Prostate gland (tissue), 2 donors: ENCODE results near the gene KIFC3. TPM values are rescaled to one million over a fixed set of nuclear protein-coding genes. Genes with fewer than 3 reads are reported as not detected.

ENCODE experiments used
- DNase-seq: peaks from one replicate; pipeline ENCODE4 v3.0.0-alpha.2; 2019; ENCODE audit warnings: low spot score
- H3K27ac ChIP-seq, 2 donors: fragments of 200-600 bp; sonication (generic); 2 replicates each; pipeline ENCODE4 v1.5.1; 2017 to 2019
- H3K27me3 ChIP-seq: fragments of 200-600 bp; sonication (generic); replicated peaks from 2 replicates; pipeline ENCODE4 v1.5.1; 2019; ENCODE audit not compliant: insufficient read depth
- H3K36me3 ChIP-seq, 2 donors: fragments of 200-600 bp; sonication (generic); 1 replicate in 1 of 2; 2 replicates in 1 of 2; pipeline versions ENCODE4 v1.5.1 to v1.8.1; 2017 to 2019
- H3K4me1 ChIP-seq: fragments of 200-600 bp; sonication (generic); replicated peaks from 2 replicates; pipeline ENCODE4 v1.5.1; 2019
- H3K4me3 ChIP-seq, 2 donors: fragments of 200-600 bp; sonication (generic); 2 replicates each; pipeline ENCODE4 v1.5.1; 2017 to 2019
- H3K9me3 ChIP-seq: fragments of 200-600 bp; sonication (generic); 2 replicates; pipeline ENCODE4 v1.5.1; 2017
- POLR2A ChIP-seq: fragments of 450-650 bp; IDR thresholded peaks from one replicate; pipeline ENCODE4 v1.6.1; 2016; ENCODE audit warnings: antibody characterized with exemption, mild to moderate bottlenecking
- POLR2AphosphoS5 ChIP-seq: sonication (generic); formaldehyde crosslinking; IDR thresholded peaks from one replicate; pipeline ENCODE4 v1.6.1; 2017; ENCODE audit warnings: antibody characterized with exemption
- WGBS: methylation state at CpG from one replicate; pipeline ENCODE4 v1.1.5; 2018; 5-methylcytosine and 5-hydroxymethylcytosine counted together
- intact Hi-C: fragments of 100-400 bp; cut with DNase I; formaldehyde crosslinking; loops from one replicate; pipeline ENCODE4 v1.14.2; 2022
- total RNA-seq, 2 donors: library from RNA; depleted of rRNA; stranded (reverse); fragments of >200 nt; gene quantifications; one replicate each; pipeline ENCODE4 v1.1.0, GENCODE V29; 2016
- TF ChIP-seq, protein P1 (sequence below), 4 experiments: fragments of 200-600 bp in 2 of 4; fragments of 450-650 bp in 2 of 4; sonication (generic) in 2 of 4; IDR thresholded peaks; 1 replicate in 3 of 4; 2 replicates in 1 of 4; pipeline ENCODE4 v1.5.1; 2016 to 2019; ENCODE audit warnings: antibody characterized with exemption in 4 of 4, mild to moderate bottlenecking in 2 of 4, moderate library complexity in 2 of 4

Gene KIFC3
- total RNA-seq, 2 donors from 2014 or later, result 16.3 to 79.5 TPM

DNA sequence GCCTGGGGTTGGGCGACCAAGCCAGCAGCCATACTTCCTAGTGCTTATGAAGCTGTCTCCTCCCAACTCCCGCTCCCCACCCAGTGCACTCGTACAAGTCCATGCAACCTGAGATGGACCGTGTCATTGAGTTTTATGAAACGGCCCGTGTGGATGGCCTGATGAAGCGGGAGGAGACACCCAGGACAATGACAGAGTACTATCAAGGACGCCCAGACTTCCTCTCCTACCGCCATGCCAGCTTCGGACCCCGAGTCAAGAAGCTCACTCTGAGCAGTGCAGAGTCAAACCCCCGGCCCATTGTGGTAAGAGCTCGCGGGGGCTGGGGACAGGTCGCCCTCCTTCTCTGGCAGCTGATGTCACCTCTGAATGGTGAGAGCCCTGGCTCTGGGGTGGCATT lies 77.8 kb downstream of the KIFC3 start:
- Histone ChIP-seq H3K9me3 (no peaks in the 10 kb centered on the region), H3K4me3 (no peak overlapping the region), H3K27ac (no peak overlapping the region), H3K27me3 (no peaks in the 10 kb centered on the region), H3K36me3 (no peaks in the 10 kb centered on the region), H3K4me1 (no peaks in the 10 kb centered on the region)
- WGBS, result 69% methylated on average over 13 of the region's 15 CpGs
- TF ChIP-seq POLR2A (no peak), POLR2AphosphoS5 (no peak)
- TF ChIP-seq, protein P1, sequence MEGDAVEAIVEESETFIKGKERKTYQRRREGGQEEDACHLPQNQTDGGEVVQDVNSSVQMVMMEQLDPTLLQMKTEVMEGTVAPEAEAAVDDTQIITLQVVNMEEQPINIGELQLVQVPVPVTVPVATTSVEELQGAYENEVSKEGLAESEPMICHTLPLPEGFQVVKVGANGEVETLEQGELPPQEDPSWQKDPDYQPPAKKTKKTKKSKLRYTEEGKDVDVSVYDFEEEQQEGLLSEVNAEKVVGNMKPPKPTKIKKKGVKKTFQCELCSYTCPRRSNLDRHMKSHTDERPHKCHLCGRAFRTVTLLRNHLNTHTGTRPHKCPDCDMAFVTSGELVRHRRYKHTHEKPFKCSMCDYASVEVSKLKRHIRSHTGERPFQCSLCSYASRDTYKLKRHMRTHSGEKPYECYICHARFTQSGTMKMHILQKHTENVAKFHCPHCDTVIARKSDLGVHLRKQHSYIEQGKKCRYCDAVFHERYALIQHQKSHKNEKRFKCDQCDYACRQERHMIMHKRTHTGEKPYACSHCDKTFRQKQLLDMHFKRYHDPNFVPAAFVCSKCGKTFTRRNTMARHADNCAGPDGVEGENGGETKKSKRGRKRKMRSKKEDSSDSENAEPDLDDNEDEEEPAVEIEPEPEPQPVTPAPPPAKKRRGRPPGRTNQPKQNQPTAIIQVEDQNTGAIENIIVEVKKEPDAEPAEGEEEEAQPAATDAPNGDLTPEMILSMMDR (IDR thresholded peaks at IDR 0.05), result no peak
- intact Hi-C loops, result no loop called here
- DNase-seq, result no peak

GRCh38 chr16:57723170-57723569 lies 79.1 kb downstream of the KIFC3 start:
- WGBS, result 92% methylated on average over 7 of the region's 7 CpGs
- H3K27me3 ChIP-seq, result no peaks in the 10 kb centered on the region
- no peaks in the 10 kb centered on the region for H3K4me1 ChIP-seq
- TF ChIP-seq POLR2A (no peak), POLR2AphosphoS5 (no peak)
- TF ChIP-seq, protein P1 (IDR thresholded peaks at IDR 0.05), result no peak
- intact Hi-C loops, result no loop called here
- H3K36me3 ChIP-seq, result no peaks in the 10 kb centered on the region
- H3K9me3 ChIP-seq, result no peaks in the 10 kb centered on the region
- DNase-seq, result no peak
- H3K27ac ChIP-seq, result no peak overlapping the region
- H3K4me3 ChIP-seq, result no peak overlapping the region

- no peaks in the 10 kb centered on the region for H3K4me1 ChIP-seq
- 90% methylated on average over 11 of the region's 11 CpGs for WGBS
- intact Hi-C loops, result no loop called here
- TF ChIP-seq POLR2AphosphoS5 (no peak), POLR2A (no peak)
- TF ChIP-seq, protein P1 (IDR thresholded peaks at IDR 0.05), result no peak
- H3K27ac ChIP-seq, result no peak overlapping the region
- no peaks in the 10 kb centered on the region for H3K36me3 ChIP-seq
- no peaks in the 10 kb centered on the region for H3K27me3 ChIP-seq
- DNase-seq, result no peak
- no peak overlapping the region for H3K4me3 ChIP-seq
- no peaks in the 10 kb centered on the region for H3K9me3 ChIP-seq
Observed at GRCh38 chr16:57722651-57723050, 79.6 kb downstream of the KIFC3 start.

DNA sequence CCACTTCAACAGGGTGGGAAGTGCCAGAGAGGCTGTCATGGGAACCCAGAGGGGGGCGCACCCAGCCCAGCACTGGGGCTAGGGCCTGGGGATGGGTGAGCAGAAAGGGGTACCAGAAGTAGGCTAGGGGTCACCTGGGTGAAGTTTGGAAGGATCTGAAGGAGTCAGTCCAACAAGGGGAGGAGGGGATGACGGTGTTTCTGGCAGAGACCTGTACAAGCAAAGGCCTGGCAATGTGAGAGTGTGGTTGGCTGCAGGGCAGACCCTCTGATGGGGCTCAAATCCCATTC lies 80.1 kb downstream of the KIFC3 start:
- intact Hi-C loops, result no loop called here
- H3K4me1 ChIP-seq, result no peaks in the 10 kb centered on the region
- DNase-seq, result no peak
- no peaks in the 10 kb centered on the region for H3K9me3 ChIP-seq
- 84% methylated on average over 2 of the region's 2 CpGs for WGBS
- H3K27me3 ChIP-seq, result no peaks in the 10 kb centered on the region
- no peaks in the 10 kb centered on the region for H3K36me3 ChIP-seq
- TF ChIP-seq POLR2AphosphoS5, result no peak
- TF ChIP-seq POLR2A, result no peak
- TF ChIP-seq, protein P1 (IDR thresholded peaks at IDR 0.05), result no peak
- H3K27ac ChIP-seq, result no peak overlapping the region
- H3K4me3 ChIP-seq, result no peak overlapping the region

DNA sequence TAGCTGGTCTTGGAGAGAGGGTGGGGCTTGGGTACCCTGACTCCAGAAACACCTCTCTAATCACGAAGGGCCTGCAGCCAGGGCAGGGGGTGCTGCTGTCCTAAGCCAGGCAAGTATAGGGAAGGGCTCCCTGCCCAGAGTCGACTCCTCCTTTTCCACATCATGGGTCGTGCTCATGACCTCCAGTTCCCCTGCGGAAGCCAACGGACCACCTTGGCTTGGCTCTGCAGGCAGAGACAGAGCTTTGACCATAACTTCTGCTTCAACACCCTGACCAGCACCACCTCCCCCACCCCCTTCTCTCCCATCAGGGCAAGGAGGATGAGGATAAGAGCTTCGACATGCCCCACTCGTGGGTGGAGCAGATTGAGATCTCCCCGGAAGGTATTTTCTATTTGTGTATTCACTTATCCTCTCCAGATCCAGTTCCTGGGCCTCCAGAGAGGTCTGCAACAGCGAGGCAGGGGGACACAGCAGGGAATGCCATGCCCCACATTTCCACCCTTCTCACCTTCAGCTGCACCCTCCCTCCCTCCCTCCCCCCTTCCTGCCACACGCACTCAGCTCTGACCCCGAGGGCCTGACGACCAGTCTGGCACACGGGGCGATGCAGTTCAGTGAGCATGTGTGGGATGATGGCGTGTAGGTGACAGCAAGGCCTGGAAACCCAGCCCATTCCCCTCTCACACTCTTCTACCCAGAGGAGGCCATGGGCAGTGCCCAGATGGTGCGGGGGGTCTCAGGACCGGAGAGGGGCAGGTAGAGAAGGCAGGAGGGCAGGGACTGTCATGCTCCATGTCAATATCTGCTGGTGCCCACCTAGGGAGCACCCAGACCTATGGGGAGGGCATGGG lies 80.7 kb downstream of the KIFC3 start:
- TF ChIP-seq POLR2A (no peak), POLR2AphosphoS5 (no peak)
- H3K4me3 ChIP-seq, result no peak overlapping the region
- H3K27ac ChIP-seq, result no peak overlapping the region
- H3K36me3 ChIP-seq, result no peaks in the 10 kb centered on the region
- no peaks in the 10 kb centered on the region for H3K4me1 ChIP-seq
- H3K9me3 ChIP-seq, result no peaks in the 10 kb centered on the region
- WGBS, result 79% methylated on average over 17 of the region's 17 CpGs
- no peaks in the 10 kb centered on the region for H3K27me3 ChIP-seq
- no peak for DNase-seq
- intact Hi-C loops, result no loop called here
